SK-N-MC (cell line): ENCODE results near the gene ZBTB7C.

Source experiments
- EZH2 ChIP-seq: fragments of 200-600 bp; sonication (generic); IDR thresholded peaks from one replicate; pipeline ENCODE4 v1.6.1; 2017; ENCODE audit warnings: antibody characterized with exemption
- POLR2AphosphoS5 ChIP-seq: IDR thresholded peaks from 2 replicates; pipeline ENCODE4 v1.6.1; 2012; ENCODE audit warnings: mild to moderate bottlenecking, low read depth, low read length, borderline replicate concordance

- TF ChIP-seq POLR2AphosphoS5 (no peak), EZH2 (no peak)
Measured at GRCh38 chr18:48179666-48180065, 229.5 kb downstream of the ZBTB7C start.
